ENCODE data around the gene IBSP. TPM values are rescaled to one million over a fixed set of nuclear protein-coding genes. Genes with fewer than 3 reads are reported as not detected.

The IBSP gene
- total RNA-seq: not detected
- not detected for polyA plus RNA-seq
- long read RNA-seq, donor 1: 0 reads
- long read RNA-seq, donor 2: 0 reads

- no peak within 1 kb of the TSS for H3K27ac ChIP-seq
Measured at GRCh38 chr4:87799301-87800113, at the start of gene IBSP. Gene IBSP (plus strand): TSS chr4:87799554. CDS start chr4:87802362, 2,808 bp downstream.

GRCh38 chr4:87749883-87750282, 49.5 kb upstream of the IBSP start:
- ATAC-seq: no peak
- intact Hi-C loops (cut with DNase I): no loop called here
- no peaks in the 10 kb centered on the region for H3K36me3 ChIP-seq (ENCODE audit: insufficient read depth in 1 of 2, low read depth in 1 of 2)
- no peak overlapping the region for H3K27ac ChIP-seq
- DNase-seq: no peak
- no peaks in the 10 kb centered on the region for H3K9me3 ChIP-seq
- H3K4me3 ChIP-seq: no peak overlapping the region
- no peaks in the 10 kb centered on the region for H3K4me1 ChIP-seq
- no peak for TF ChIP-seq CTCF (IDR thresholded peaks at IDR 0.05)
- WGBS, 3 donors: 43 to 60% (median 52%) methylated on average over 2 of the region's 2 CpGs
- no peaks in the 10 kb centered on the region for H3K27me3 ChIP-seq (ENCODE audit: insufficient read depth in 3 of 3, low read length in 2 of 3)

More at GRCh38 chr4:87799301-87800113, at the start of gene IBSP:
- intact Hi-C loops (cut with DNase I): no loop called here
- Histone ChIP-seq H3K36me3 (ENCODE audit: insufficient read depth in 1 of 2, low read depth in 1 of 2) (no peaks in the 10 kb centered on the region), H3K27me3 (ENCODE audit: insufficient read depth in 3 of 3, low read length in 2 of 3) (no peaks in the 10 kb centered on the region), H3K4me3 (no peak within 1 kb of the TSS), H3K4me1 (no peaks in the 10 kb centered on the region), H3K9me3 (no peaks in the 10 kb centered on the region)
- 51 to 61% (median 57%) methylated on average over 4 of the region's 4 CpGs for WGBS, 3 donors
- DNase-seq (no peak), ATAC-seq (no peak)
- no peak for TF ChIP-seq CTCF (IDR thresholded peaks at IDR 0.05)

- no peak for TF ChIP-seq CTCF (IDR thresholded peaks at IDR 0.05)
- Histone ChIP-seq H3K4me3 (no peak overlapping the region), H3K27me3 (ENCODE audit: insufficient read depth in 3 of 3, low read length in 2 of 3) (no peaks in the 10 kb centered on the region), H3K4me1 (no peaks in the 10 kb centered on the region), H3K36me3 (ENCODE audit: insufficient read depth in 1 of 2, low read depth in 1 of 2) (no peaks in the 10 kb centered on the region), H3K27ac (no peak overlapping the region), H3K9me3 (no peaks in the 10 kb centered on the region)
- intact Hi-C loops (cut with DNase I): no loop called here
- DNase-seq (no peak), ATAC-seq (no peak)
- 48 to 72% (median 50%) methylated on average over 2 of the region's 2 CpGs for WGBS, 3 donors
Measured at GRCh38 chr4:87758270-87758669, 41.1 kb upstream of the IBSP start.

- Histone ChIP-seq H3K9me3 (no peaks in the 10 kb centered on the region), H3K36me3 (ENCODE audit: insufficient read depth in 1 of 2, low read depth in 1 of 2) (no peaks in the 10 kb centered on the region), H3K4me3 (no peak overlapping the region), H3K27ac (no peak overlapping the region), H3K27me3 (ENCODE audit: insufficient read depth in 3 of 3, low read length in 2 of 3) (no peaks in the 10 kb centered on the region), H3K4me1 (no peaks in the 10 kb centered on the region)
- intact Hi-C loops (cut with DNase I): no loop called here
- no peak for TF ChIP-seq CTCF (IDR thresholded peaks at IDR 0.05)
- WGBS, 3 donors: 83 to 90% (median 85%) methylated on average over 3 of the region's 3 CpGs
- ATAC-seq (no peak), DNase-seq (no peak)
Measured at GRCh38 chr4:87762311-87762710, 37.0 kb upstream of the IBSP start.
